EL (cell line): ENCODE measurements around the gene LENEP.

Experiments used
- DNase-seq: peaks from one replicate; pipeline ENCODE4 v3.0.0-alpha.2; 2016

LENEP gene

GRCh38 chr1:155012776-155013602, 19.6 kb downstream of the LENEP start:
- no peak for DNase-seq

GRCh38 chr1:155013632-155014031, 20.2 kb downstream of the LENEP start:
- no peak for DNase-seq

- DNase-seq: no peak
These were observed 21.5 kb downstream of the LENEP start for GRCh38 chr1:155014709-155015508.

- no peak for DNase-seq
These were observed 22.3 kb downstream of the LENEP start for GRCh38 chr1:155015527-155016230.

GRCh38 chr1:155016231-155016831, 22.9 kb downstream of the LENEP start:
- DNase-seq: no peak

- peak; percentile 95 for DNase-seq
These were observed 23.9 kb downstream of the LENEP start for GRCh38 chr1:155017041-155017945.

- no peak for DNase-seq
These were observed 24.5 kb downstream of the LENEP start for GRCh38 chr1:155017946-155018316.

GRCh38 chr1:155018617-155019348, 25.4 kb downstream of the LENEP start:
- DNase-seq: peak; percentile 53

- DNase-seq: no peak
These were observed 26.2 kb downstream of the LENEP start for GRCh38 chr1:155019377-155020245.

GRCh38 chr1:155022136-155022926, 28.9 kb downstream of the LENEP start:
- DNase-seq: peak; percentile 38

- no peak for DNase-seq
These were observed 29.5 kb downstream of the LENEP start for GRCh38 chr1:155022927-155023236.

- no peak for DNase-seq
These were observed 30.2 kb downstream of the LENEP start for GRCh38 chr1:155023627-155024026.

GRCh38 chr1:155024315-155024714, 30.9 kb downstream of the LENEP start:
- DNase-seq: no peak

GRCh38 chr1:155026154-155026553, 32.8 kb downstream of the LENEP start:
- no peak for DNase-seq

- peak; percentile 65 for DNase-seq
These were observed 33.2 kb downstream of the LENEP start for GRCh38 chr1:155026588-155026987.

GRCh38 chr1:155029513-155030242, 36.3 kb downstream of the LENEP start:
- no peak for DNase-seq

- DNase-seq: no peak
These were observed 36.9 kb downstream of the LENEP start for GRCh38 chr1:155030243-155030795.

- no peak for DNase-seq
These were observed 37.5 kb downstream of the LENEP start for GRCh38 chr1:155030899-155031298.
